K562 (cell line): ENCODE results near the gene INPP1. TPM values are rescaled to one million over a fixed set of nuclear protein-coding genes. Genes with fewer than 3 reads are reported as not detected.

ENCODE experiments used
- ATAC-seq: fragments of 200-7000 bp; cut with Tn5 transposase; 3 replicates; pipeline ENCODE4 v1.9.1; 2020; ENCODE audit warnings: moderate library complexity
- BruUV-seq: library from RNA; stranded (reverse); fragments of 400-500 nt; replicated peaks from 2 replicates; lab custom pipeline; 2021; lab: Mats Ljungman, UMichigan
- CTCF ChIA-PET: fragments of 300-600 bp; formaldehyde crosslinking; extraction: SDS; loops from one replicate; lab custom pipeline; 2021; ENCODE audit warnings: low intra/inter-chr PET ratio; lab: Yijun Ruan, JAX
- POLR2A ChIA-PET: fragments of 300-600, 350-650 bp; sonication (Branson Sonifier 250); formaldehyde crosslinking; extraction: SDS; loops from one replicate; lab custom pipeline; 2021; ENCODE audit warnings: antibody characterized with exemption, inconsistent platforms; lab: Yijun Ruan, JAX
- DNase-seq, 4 experiments: peaks; one replicate each; pipeline versions ENCODE4 v3.0.0 to v3.0.0-alpha.2; 2011 to 2018; ENCODE audit warnings: low spot score in 3 of 4, mixed read lengths in 3 of 4; ENCODE audit errors: extremely low read depth in 1 of 4
- FAIRE-seq: peaks from 2 replicates; lab custom pipeline; 2011; peaks lifted over from hg19 to GRCh38; lab: Jason Lieb, UNC
- H2AFZ ChIP-seq: 2 replicates; pipeline ENCODE4 v1.6.0; 2011; ENCODE audit warnings: low read depth, low read length, control low read depth, inconsistent platforms
- H3K27ac ChIP-seq: fragments of 200-600 bp; 3 replicates; pipeline ENCODE4 v1.8.0; 2011; ENCODE audit warnings: low read depth, mild to moderate bottlenecking, control low read depth, inconsistent platforms, low read length, moderate library complexity, mixed read lengths; ENCODE audit errors: extremely low read depth
- H3K27me3 ChIP-seq, 2 experiments: fragments of 300-600 bp in 1 of 2; 2 replicates in 1 of 2; 3 replicates in 1 of 2; pipeline versions ENCODE4 v1.6.0 to v1.8.0; 2011; ENCODE audit warnings: inconsistent platforms in 2 of 2, low read length in 2 of 2, mild to moderate bottlenecking in 1 of 2, mixed read lengths in 1 of 2, moderate library complexity in 1 of 2; ENCODE audit not compliant: control insufficient read depth in 2 of 2, insufficient read depth in 2 of 2
- H3K36me3 ChIP-seq: fragments of 300-600 bp; 3 replicates; pipeline ENCODE4 v1.8.0; 2011; ENCODE audit warnings: mild to moderate bottlenecking, low read length, inconsistent platforms; ENCODE audit not compliant: control insufficient read depth, insufficient read depth
- H3K4me1 ChIP-seq, 2 experiments: fragments of 200-600 bp in 1 of 2; replicated peaks in 1 of 2; 2 replicates in 1 of 2; 3 replicates in 1 of 2; pipeline versions ENCODE4 v1.5.1 to v1.8.0; 2011; ENCODE audit warnings: inconsistent platforms in 2 of 2, low read length in 2 of 2, mild to moderate bottlenecking in 1 of 2, mixed read lengths in 1 of 2, moderate library complexity in 1 of 2; ENCODE audit not compliant: control insufficient read depth in 2 of 2, insufficient read depth in 2 of 2
- H3K4me2 ChIP-seq: 2 replicates; pipeline ENCODE4 v1.6.1; 2011; ENCODE audit warnings: low read length, control low read depth, inconsistent platforms, mixed read lengths; ENCODE audit not compliant: insufficient read depth
- H3K4me3 ChIP-seq: fragments of 200-600 bp; sonication (generic), shearing (Covaris generic); 2 replicates; pipeline ENCODE4 v1.5.1; 2016; ENCODE audit warnings: control low read depth, inconsistent platforms
- H3K79me2 ChIP-seq: fragments of 200-600 bp; 3 replicates; pipeline ENCODE4 v1.8.0; 2011; ENCODE audit warnings: low read length, inconsistent platforms; ENCODE audit not compliant: control insufficient read depth, insufficient read depth
- H3K9ac ChIP-seq, 2 experiments: 2 replicates each; pipeline versions ENCODE4 v1.6.0 to v1.6.1; 2011; ENCODE audit warnings: low read depth in 2 of 2, low read length in 2 of 2, control low read depth in 1 of 2, inconsistent platforms in 1 of 2, mild to moderate bottlenecking in 1 of 2, mixed read lengths in 1 of 2; ENCODE audit not compliant: insufficient read depth in 1 of 2
- H3K9me1 ChIP-seq: one replicate; pipeline ENCODE4 v1.6.0; 2011; ENCODE audit warnings: inconsistent platforms, mild to moderate bottlenecking, low read length, moderate library complexity; ENCODE audit not compliant: control insufficient read depth, insufficient read depth
- H3K9me3 ChIP-seq: replicated peaks from 2 replicates; pipeline ENCODE4 v1.5.1; 2011; ENCODE audit warnings: low read depth, low read length, inconsistent platforms; ENCODE audit not compliant: control insufficient read depth, insufficient read depth
- H4K20me1 ChIP-seq: replicated peaks from 2 replicates; pipeline ENCODE4 v1.6.1; 2011; ENCODE audit warnings: low read length, inconsistent platforms, mixed read lengths; ENCODE audit not compliant: control insufficient read depth, insufficient read depth
- CHD7 ChIP-seq: fragments of 200-600 bp; sonication (generic); IDR thresholded peaks from one replicate; pipeline ENCODE4 v1.6.1; 2012; ENCODE audit warnings: mild to moderate bottlenecking, low read depth, low read length, inconsistent platforms
- CSDE1 ChIP-seq, 2 experiments: fragments of 450-650 bp; IDR thresholded peaks; 2 replicates each; pipeline ENCODE4 v1.6.1; 2016; ENCODE audit warnings: mild to moderate bottlenecking in 1 of 2
- HDAC3 ChIP-seq: fragments of 450-650 bp; IDR thresholded peaks from 2 replicates; pipeline ENCODE4 v1.6.1; 2018; ENCODE audit warnings: borderline replicate concordance, mild to moderate bottlenecking, moderate library complexity; ENCODE audit not compliant: partially characterized antibody
- NCOA4 ChIP-seq: fragments of 450-650 bp; IDR thresholded peaks from 2 replicates; pipeline ENCODE4 v1.6.1; 2018; ENCODE audit warnings: mild to moderate bottlenecking; ENCODE audit not compliant: partially characterized antibody
- POU5F1 ChIP-seq: fragments of 150-350 bp; IDR thresholded peaks from 2 replicates; pipeline ENCODE4 v1.6.1; 2014; ENCODE audit warnings: borderline replicate concordance, low read length, low read depth, mild to moderate bottlenecking; ENCODE audit not compliant: partially characterized antibody
- SMAD3 ChIP-seq: fragments of 450-650 bp; formaldehyde crosslinking; conservative IDR thresholded peaks from 2 replicates; pipeline ENCODE4 v1.4.0; 2020; ENCODE audit warnings: mild to moderate bottlenecking
- SMAD4 ChIP-seq: fragments of 250-450 bp; sonication (Bioruptor Pico); conservative IDR thresholded peaks from 2 replicates; pipeline ENCODE4 v1.8.0; 2021; ENCODE audit warnings: inconsistent platforms, mild to moderate bottlenecking, moderate library complexity
- STAT5B ChIP-seq: fragments of 250-450 bp; sonication (Bioruptor Pico); IDR thresholded peaks from 2 replicates; pipeline ENCODE4 v1.8.0; 2021; ENCODE audit warnings: mild to moderate bottlenecking, inconsistent platforms
- YY1 ChIP-seq, 3 experiments: IDR thresholded peaks; 2 replicates each; pipeline ENCODE4 v1.6.1; 2011; ENCODE audit warnings: low read length in 2 of 3, mild to moderate bottlenecking in 2 of 3, moderate library complexity in 2 of 3, borderline replicate concordance in 1 of 3, control low read depth in 1 of 3, low read depth in 1 of 3; ENCODE audit not compliant: insufficient read depth in 3 of 3, insufficient replicate concordance in 2 of 3, control insufficient read depth in 1 of 3, insufficient read length in 1 of 3; ENCODE audit errors: extremely low read depth in 1 of 3
- WGBS: fragments of 100-300 bp; shearing (Covaris generic); methylation state at CpG from one replicate; pipeline ENCODE4 v1.1.6; 2016; ENCODE audit warnings: low coverage, mixed read lengths; ENCODE audit not compliant: insufficient coverage; ENCODE audit errors: missing lambda C conversion rate; 5-methylcytosine and 5-hydroxymethylcytosine counted together
- in situ Hi-C: fragments of 300-500 bp; cut with MboI; formaldehyde crosslinking; loops from 4 replicates; pipeline ENCODE4 v1.15.0; 2018; ENCODE audit warnings: inconsistent platforms, mixed read lengths
- intact Hi-C: fragments of 100-400 bp; cut with micrococcal nuclease; formaldehyde crosslinking; loops from 2 replicates; pipeline ENCODE4 v1.14.2; 2022
- polyA plus RNA-seq, 8 experiments: library from polyadenylated mRNA; depleted of rRNA in 4 of 8; stranded (reverse) in 5 of 8; unstranded in 3 of 8; fragments of >200 nt; fragmentation: Nextera tagmentation in 2 of 8; fragmentation: Illumina TruSeq in 1 of 8; extraction: Ambion mirVana in 2 of 8; extraction: Trizol in 1 of 8; gene quantifications; 2 replicates each; pipeline versions ENCODE4 v1.2.1 to v1.2.3, GENCODE V29; 2011 to 2014; ENCODE audit warnings: inconsistent platforms in 1 of 8, missing spikeins in 1 of 8
- total RNA-seq, 7 experiments: library from RNA; depleted of rRNA in 6 of 7; stranded (reverse); fragments of >200 nt in 6 of 7; fragmentation: Illumina TruSeq in 2 of 7; extraction: Trizol in 2 of 7; gene quantifications; 2 replicates each; pipeline versions ENCODE4 v1.2.1 to v1.2.3, GENCODE V29; 2011 to 2021; ENCODE audit warnings: low replicate concordance in 1 of 7

INPP1 gene
- total and polyA plus RNA-seq, 9 of the 15 experiments (the other 6 are each of a cell fraction or from before 2014, with no cell fraction given): 3.7 to 11.8 (median 6.5) TPM

GRCh38 chr2:190379249-190379964 lies 36.0 kb downstream of the INPP1 start:
- intact Hi-C loops (no loop called here), in situ Hi-C loops (no loop called here)
- CTCF ChIA-PET: no interaction called here
- Histone ChIP-seq H3K36me3 (no peaks in the 10 kb centered on the region), H3K27ac (peak overlapping the region; percentile 75; the same call in 2 of the 3 replicates), H3K4me3 (no peak overlapping the region), H3K9ac (peak overlapping the region in 1 of 2 experiments; percentile 30; a peak in 2 of 4 replicates), H3K4me1 (peaks cover 5 to 33% of the 10 kb centered on the region in 2 experiments; a peak in 4 of 5 replicates), H3K4me2 (peak overlapping the region; percentile 77), H3K9me3 (no peaks in the 10 kb centered on the region), H4K20me1 (no peaks in the 10 kb centered on the region), H2AFZ (peak overlapping the region; percentile 71), H3K79me2 (no peaks in the 10 kb centered on the region), H3K27me3 (no peaks in the 10 kb centered on the region), H3K9me1 (no peaks in the 10 kb centered on the region)
- ATAC-seq (peak; percentile 73), FAIRE-seq (peak; percentile 73), DNase-seq (peak; percentile 8 to 53 (median 18))
- WGBS: 6% methylated on average over 10 of the region's 10 CpGs
- no TSS peak for BruUV-seq
- POLR2A ChIA-PET: interaction anchor here (1.1 kb wide), 2 partner anchors 9 to 300 kb away, joined by 3 read pairs; no protein-coding TSS in a partner anchor
- TF ChIP-seq STAT5B (CRISPR knock-in tag) (no peak), POU5F1 (no peak), SMAD3 (CRISPR knock-in tag) (no peak), CSDE1 (IDR thresholded peaks at IDR 0.05) (no peak), SMAD4 (CRISPR knock-in tag) (no peak; the same call in 1 of the 2 replicates), CHD7 (no peak), HDAC3 (no peak), YY1 (IDR thresholded peaks at IDR 0.05; ENCODE audit: borderline replicate concordance in 1 of 3, control insufficient read depth in 1 of 3, extremely low read depth in 1 of 3, insufficient read depth in 3 of 3, insufficient read length in 1 of 3, insufficient replicate concordance in 2 of 3, low read depth in 1 of 3, low read length in 2 of 3) (no peak), NCOA4 (no peak)
